Activated B cell treated with CpG ODN at 0.5 μM for 24 hours (primary cell): ENCODE data around the gene FTH1. TPM values are rescaled to one million over a fixed set of nuclear protein-coding genes. Genes with fewer than 3 reads are reported as not detected.

Experiments used
- ATAC-seq: fragments of 200-7000 bp; cut with Tn5 transposase; one replicate; pipeline ENCODE4 v1.10.0; 2021; ENCODE audit warnings: low read depth, mild to moderate bottlenecking, moderate library complexity
- CTCF ChIA-PET: fragments of 350-600 bp; sonication (Branson Sonifier 250); formaldehyde crosslinking; loops from one replicate; lab custom pipeline; 2021; ENCODE audit warnings: antibody characterized with exemption; lab: Charles Lee
- POLR2A ChIA-PET: fragments of 350-600 bp; sonication (Branson Sonifier 250); formaldehyde crosslinking; loops from one replicate; lab custom pipeline; 2021; ENCODE audit warnings: antibody characterized with exemption; lab: Charles Lee
- DNase-seq: peaks from one replicate; pipeline ENCODE4 v3.0.0; 2022
- H3K27ac Mint-ChIP-seq: one replicate; pipeline ENCODE4 v1.8.0; 2020; ENCODE audit warnings: mixed read lengths
- H3K27me3 Mint-ChIP-seq: one replicate; pipeline ENCODE4 v1.8.0; 2021; ENCODE audit warnings: mixed read lengths
- H3K36me3 Mint-ChIP-seq: one replicate; pipeline ENCODE4 v1.8.0; 2021; ENCODE audit warnings: low read depth, mixed read lengths
- H3K4me1 Mint-ChIP-seq: one replicate; pipeline ENCODE4 v1.8.0; 2021; ENCODE audit warnings: mixed read lengths
- H3K4me3 Mint-ChIP-seq: one replicate; pipeline ENCODE4 v1.8.0; 2020; ENCODE audit warnings: mild to moderate bottlenecking, mixed read lengths
- H3K9me3 Mint-ChIP-seq: one replicate; pipeline ENCODE4 v1.8.0; 2020; ENCODE audit warnings: mixed read lengths
- CTCF ChIP-seq: fragments of 200-600 bp; IDR thresholded peaks from one replicate; pipeline ENCODE4 v1.8.0; 2022; ENCODE audit warnings: antibody characterized with exemption, mild to moderate bottlenecking
- intact Hi-C: fragments of 100-400 bp; cut with micrococcal nuclease; formaldehyde crosslinking; loops from one replicate; pipeline ENCODE4 v1.15.1; 2024
- total RNA-seq: library from RNA; stranded (reverse); gene quantifications from 2 replicates; pipeline ENCODE4 v1.2.3, GENCODE V29; 2022

FTH1 gene
- total RNA-seq, 1 donor from 2014 or later: 865 TPM

GRCh38 chr11:61960532-61960931 lies 6.9 kb downstream of the FTH1 start:
- POLR2A ChIA-PET: interaction anchor here (0.7 kb wide), 1 partner anchor 115 kb away, joined by 3 read pairs; no protein-coding TSS in a partner anchor
- H3K4me1 Mint-ChIP-seq: peaks cover 67% of the 10 kb centered on the region
- CTCF ChIA-PET: interaction anchor here (1.7 kb wide), 1 partner anchor 13 kb away, joined by 6 read pairs; no protein-coding TSS in a partner anchor
- TF ChIP-seq CTCF: no peak
- no peak overlapping the region for H3K4me3 Mint-ChIP-seq
- no peaks in the 10 kb centered on the region for H3K27me3 Mint-ChIP-seq
- H3K36me3 Mint-ChIP-seq: peaks cover 46% of the 10 kb centered on the region
- no peaks in the 10 kb centered on the region for H3K9me3 Mint-ChIP-seq
- intact Hi-C loops: no loop called here
- DNase-seq (no peak), ATAC-seq (no peak)
- H3K27ac Mint-ChIP-seq: no peak overlapping the region

GRCh38 chr11:61959678-61960077 lies 7.8 kb downstream of the FTH1 start:
- no peak overlapping the region for H3K4me3 Mint-ChIP-seq
- no peaks in the 10 kb centered on the region for H3K9me3 Mint-ChIP-seq
- DNase-seq (no peak), ATAC-seq (no peak)
- H3K27me3 Mint-ChIP-seq: no peaks in the 10 kb centered on the region
- intact Hi-C loops: no loop called here
- peaks cover 64% of the 10 kb centered on the region for H3K4me1 Mint-ChIP-seq
- TF ChIP-seq CTCF: no peak
- peaks cover 38% of the 10 kb centered on the region for H3K36me3 Mint-ChIP-seq
- CTCF ChIA-PET: interaction anchor here (1.1 to 1.4 kb wide), 2 partner anchors 122 to 163 kb away, joined by 3 to 9 read pairs; no protein-coding TSS in a partner anchor
- POLR2A ChIA-PET: no interaction called here
- H3K27ac Mint-ChIP-seq: no peak overlapping the region

GRCh38 chr11:61959114-61959513 lies 8.3 kb downstream of the FTH1 start:
- H3K27ac Mint-ChIP-seq: peak overlapping the region; percentile 30
- peaks cover 32% of the 10 kb centered on the region for H3K36me3 Mint-ChIP-seq
- peaks cover 60% of the 10 kb centered on the region for H3K4me1 Mint-ChIP-seq
- no peak for DNase-seq
- intact Hi-C loops: no loop called here
- no peaks in the 10 kb centered on the region for H3K9me3 Mint-ChIP-seq
- ATAC-seq: no peak
- ChIA-PET CTCF (interaction anchor here (1.1 to 1.4 kb wide), 3 partner anchors 9 to 162 kb away, joined by 3 to 9 read pairs (median 3); partner anchors contain the start of gene FTH1), POLR2A (interaction anchor here (2.5 kb wide), 1 partner anchor 9 kb away, joined by 11 read pairs; the partner anchor contains the start of gene FTH1)
- peaks cover under 1% of the 10 kb centered on the region for H3K27me3 Mint-ChIP-seq
- no peak for TF ChIP-seq CTCF
- no peak overlapping the region for H3K4me3 Mint-ChIP-seq

GRCh38 chr11:61958590-61958989 lies 8.8 kb downstream of the FTH1 start:
- no peak for ATAC-seq

More at GRCh38 chr11:61958590-61958989, 8.8 kb downstream of the FTH1 start:
- no peak overlapping the region for H3K4me3 Mint-ChIP-seq
- no peak for TF ChIP-seq CTCF
- POLR2A ChIA-PET: interaction anchor here (2.5 kb wide), 1 partner anchor 9 kb away, joined by 11 read pairs; the partner anchor contains the start of gene FTH1
- H3K27ac Mint-ChIP-seq: no peak overlapping the region
- CTCF ChIA-PET: interaction anchor here (1.1 to 1.5 kb wide), 3 partner anchors 9 to 123 kb away, joined by 3 to 9 read pairs (median 4); partner anchors contain the start of gene FTH1
- H3K36me3 Mint-ChIP-seq: peaks cover 27% of the 10 kb centered on the region
- no peaks in the 10 kb centered on the region for H3K9me3 Mint-ChIP-seq
- intact Hi-C loops: no loop called here
- H3K4me1 Mint-ChIP-seq: peaks cover 55% of the 10 kb centered on the region
- peaks cover 2% of the 10 kb centered on the region for H3K27me3 Mint-ChIP-seq
- no peak for DNase-seq
